ENCODE results near the gene CLSTN3. TPM values are rescaled to one million over a fixed set of nuclear protein-coding genes. Genes with fewer than 3 reads are reported as not detected.
A peak's percentile ranks its signal among the peaks of the same experiment; 100 is the strongest.

CLSTN3 gene
- total and polyA plus RNA-seq, 2 of the 13 experiments (the other 11 are each of a cell fraction or from before 2014, with no cell fraction given): 26.2 to 94.1 TPM

- TF ChIP-seq ATF5 (CRISPR knock-in tag; IDR thresholded peaks at IDR 0.05; ENCODE audit: low read depth) (no peak), ZBTB40 (IDR thresholded peaks at IDR 0.05) (no peak), ZBTB40 (CRISPR knock-in tag; IDR thresholded peaks at IDR 0.05) (no peak), ZNF256 (CRISPR knock-in tag; conservative IDR thresholded peaks at IDR 0.05) (no peak), ATF7-NPFF (CRISPR knock-in tag; IDR thresholded peaks at IDR 0.05; ENCODE audit: low read depth) (no peak; the same call in 1 of the 2 replicates), ZNF326 (CRISPR knock-in tag; IDR thresholded peaks at IDR 0.05; ENCODE audit: borderline replicate concordance) (no peak), ZBTB34 (CRISPR knock-in tag; IDR thresholded peaks at IDR 0.05) (no peak), TFE3 (CRISPR knock-in tag; IDR thresholded peaks at IDR 0.05) (no peak), SNAPC2 (CRISPR knock-in tag; IDR thresholded peaks at IDR 0.05) (no peak; the same call in 1 of the 2 replicates), ZSCAN29 (CRISPR knock-in tag; conservative IDR thresholded peaks at IDR 0.05) (no peak), RXRA (CRISPR knock-in tag; IDR thresholded peaks at IDR 0.05) (peak; percentile 80), ZNF382 (CRISPR knock-in tag; IDR thresholded peaks at IDR 0.05; ENCODE audit: borderline replicate concordance) (no peak), FOXM1 (CRISPR knock-in tag; IDR thresholded peaks at IDR 0.05) (no peak), SIN3A (IDR thresholded peaks at IDR 0.05; ENCODE audit: borderline replicate concordance, low read depth, low read length) (no peak; the same call in 1 of the 2 replicates), ZNF354B (CRISPR knock-in tag; IDR thresholded peaks at IDR 0.05) (no peak), ZSCAN30 (CRISPR knock-in tag; IDR thresholded peaks at IDR 0.05) (no peak), MAFG (CRISPR knock-in tag; IDR thresholded peaks at IDR 0.05) (no peak)
Observed at GRCh38 chr12:7108796-7109571, 21.2 kb upstream of the CLSTN3 start, which contains the start of gene C1RL (continued).

Data from HepG2 (cell line).